GM21576 (cell line): ENCODE results near the gene ACAA2.
"Not testable (repeated sequence)": the region's sequence is repeated elsewhere in the genome, so short reads cannot be mapped to it uniquely, and the experiment has no call there.

ENCODE experiments used
- ATAC-seq: cut with Tn5 transposase; IDR thresholded peaks from one replicate; pipeline ENCODE4 v1.9.1; 2021; ENCODE audit warnings: mild to moderate bottlenecking, moderate library complexity; ENCODE audit not compliant: unreplicated experiment

The ACAA2 gene

GRCh38 chr18:49845629-49846360, 32.5 kb upstream of the ACAA2 start:
- no peak for ATAC-seq

GRCh38 chr18:49844903-49845302, 31.6 kb upstream of the ACAA2 start:
- no peak for ATAC-seq

GRCh38 chr18:49843778-49844625, 30.7 kb upstream of the ACAA2 start:
- ATAC-seq, result no peak

GRCh38 chr18:49843131-49843530, 29.8 kb upstream of the ACAA2 start:
- no peak for ATAC-seq

- no peak for ATAC-seq
Observed at GRCh38 chr18:49842656-49843055, 29.3 kb upstream of the ACAA2 start.

GRCh38 chr18:49841236-49842217, 28.2 kb upstream of the ACAA2 start:
- no peak for ATAC-seq

- ATAC-seq, result no peak
Observed at GRCh38 chr18:49839012-49839411, 25.7 kb upstream of the ACAA2 start.

- ATAC-seq, result no peak
Observed at GRCh38 chr18:49838381-49838780, 25.0 kb upstream of the ACAA2 start.

GRCh38 chr18:49837889-49838288, 24.6 kb upstream of the ACAA2 start:
- ATAC-seq, result no peak

- not testable (repeated sequence) for ATAC-seq
Observed at GRCh38 chr18:49837316-49837835, 24.0 kb upstream of the ACAA2 start.

- no peak for ATAC-seq
Observed at GRCh38 chr18:49835405-49835804, 22.1 kb upstream of the ACAA2 start.

- ATAC-seq, result no peak
Observed at GRCh38 chr18:49834258-49834657, 20.9 kb upstream of the ACAA2 start.

GRCh38 chr18:49833814-49834213, 20.5 kb upstream of the ACAA2 start:
- no peak for ATAC-seq

GRCh38 chr18:49832221-49832647, 18.9 kb upstream of the ACAA2 start:
- ATAC-seq, result no peak

GRCh38 chr18:49827996-49828395, 14.7 kb upstream of the ACAA2 start:
- ATAC-seq, result no peak

- no peak for ATAC-seq
Observed at GRCh38 chr18:49819823-49820671, 6.7 kb upstream of the ACAA2 start.

GRCh38 chr18:49819071-49819662, 5.8 kb upstream of the ACAA2 start:
- no peak for ATAC-seq

- ATAC-seq, result no peak
Observed at GRCh38 chr18:49817947-49818346, 4.6 kb upstream of the ACAA2 start.

GRCh38 chr18:49815927-49816326, 2.6 kb upstream of the ACAA2 start:
- ATAC-seq, result no peak

GRCh38 chr18:49814147-49814499, 790 bp upstream of the ACAA2 start:
- ATAC-seq, result peak; percentile 28
